ENCODE measurements around the gene ZFAND3.

The ZFAND3 gene

GRCh38 chr6:37781788-37782187 is 37.7 kb upstream of the ZFAND3 start:
- no peaks in the 10 kb centered on the region for H3K9me2 ChIP-seq (replicated peaks; ENCODE audit: insufficient read depth, low read length)
- H3K27ac ChIP-seq (ENCODE audit: low read length) = no peak overlapping the region
- no peaks in the 10 kb centered on the region for H4K20me1 ChIP-seq (ENCODE audit: insufficient read depth, low read length)
- H3K79me2 ChIP-seq (ENCODE audit: low read length) = no peaks in the 10 kb centered on the region
- peaks cover 25% of the 10 kb centered on the region for H3K4me1 ChIP-seq (ENCODE audit: low read length)
- DNase-seq = no peak
- no peaks in the 10 kb centered on the region for H3K9me3 ChIP-seq (replicated peaks; ENCODE audit: insufficient read depth, low read length)
- H3K36me3 ChIP-seq (replicated peaks; ENCODE audit: insufficient read depth, low read length) = no peaks in the 10 kb centered on the region
- H3F3A ChIP-seq (ENCODE audit: insufficient read depth, low read length) = peaks cover 13% of the 10 kb centered on the region
- H3K4me3 ChIP-seq (ENCODE audit: low read length) = no peak overlapping the region
- no peak for TF ChIP-seq EZH2phosphoT487 (IDR thresholded peaks at IDR 0.05; ENCODE audit: low read length)
- TF ChIP-seq CTCF (IDR thresholded peaks at IDR 0.05; ENCODE audit: low read length) = no peak
- H3K9ac ChIP-seq (ENCODE audit: low read length) = no peak overlapping the region
- H3K4me2 ChIP-seq (ENCODE audit: low read depth, low read length) = no peak overlapping the region
- H3K27me3 ChIP-seq (replicated peaks; ENCODE audit: insufficient read depth, low read length) = no peaks in the 10 kb centered on the region
- H2AFZ ChIP-seq (ENCODE audit: low read length) = no peak overlapping the region

GRCh38 chr6:37783025-37783855 is 36.3 kb upstream of the ZFAND3 start:
- Histone ChIP-seq H3K36me3 (replicated peaks; ENCODE audit: insufficient read depth, low read length) (no peaks in the 10 kb centered on the region), H3K9me3 (replicated peaks; ENCODE audit: insufficient read depth, low read length) (no peaks in the 10 kb centered on the region), H3K9me2 (replicated peaks; ENCODE audit: insufficient read depth, low read length) (no peaks in the 10 kb centered on the region), H3K27me3 (replicated peaks; ENCODE audit: insufficient read depth, low read length) (no peaks in the 10 kb centered on the region), H3K27ac (ENCODE audit: low read length) (no peak overlapping the region), H2AFZ (ENCODE audit: low read length) (no peak overlapping the region), H3K4me2 (ENCODE audit: low read depth, low read length) (no peak overlapping the region), H3K9ac (ENCODE audit: low read length) (no peak overlapping the region), H4K20me1 (ENCODE audit: insufficient read depth, low read length) (no peaks in the 10 kb centered on the region), H3K79me2 (ENCODE audit: low read length) (no peaks in the 10 kb centered on the region), H3F3A (ENCODE audit: insufficient read depth, low read length) (no peaks in the 10 kb centered on the region), H3K4me1 (ENCODE audit: low read length) (peaks cover 10% of the 10 kb centered on the region), H3K4me3 (ENCODE audit: low read length) (no peak overlapping the region)
- TF ChIP-seq EZH2 (optimal IDR thresholded peaks at IDR 0.05; ENCODE audit: low read depth, low read length) (no peak), CTCF (IDR thresholded peaks at IDR 0.05; ENCODE audit: low read length) (no peak), EZH2phosphoT487 (IDR thresholded peaks at IDR 0.05; ENCODE audit: low read length) (no peak)
- DNase-seq = no peak

- no peak for DNase-seq
- no peaks in the 10 kb centered on the region for H3K27me3 ChIP-seq (replicated peaks; ENCODE audit: insufficient read depth, low read length)
- no peak overlapping the region for H3K9ac ChIP-seq (ENCODE audit: low read length)
- H3K9me3 ChIP-seq (replicated peaks; ENCODE audit: insufficient read depth, low read length) = no peaks in the 10 kb centered on the region
- no peaks in the 10 kb centered on the region for H4K20me1 ChIP-seq (ENCODE audit: insufficient read depth, low read length)
- H3K9me2 ChIP-seq (replicated peaks; ENCODE audit: insufficient read depth, low read length) = no peaks in the 10 kb centered on the region
- no peak overlapping the region for H3K4me3 ChIP-seq (ENCODE audit: low read length)
- H3K4me2 ChIP-seq (ENCODE audit: low read depth, low read length) = no peak overlapping the region
- no peak for TF ChIP-seq EZH2 (optimal IDR thresholded peaks at IDR 0.05; ENCODE audit: low read depth, low read length)
- TF ChIP-seq CTCF (IDR thresholded peaks at IDR 0.05; ENCODE audit: low read length) = no peak
- no peak for TF ChIP-seq EZH2phosphoT487 (IDR thresholded peaks at IDR 0.05; ENCODE audit: low read length)
- no peak overlapping the region for H2AFZ ChIP-seq (ENCODE audit: low read length)
- H3F3A ChIP-seq (ENCODE audit: insufficient read depth, low read length) = no peaks in the 10 kb centered on the region
- H3K4me1 ChIP-seq (ENCODE audit: low read length) = peaks cover 6% of the 10 kb centered on the region
- H3K36me3 ChIP-seq (replicated peaks; ENCODE audit: insufficient read depth, low read length) = no peaks in the 10 kb centered on the region
- no peaks in the 10 kb centered on the region for H3K79me2 ChIP-seq (ENCODE audit: low read length)
- no peak overlapping the region for H3K27ac ChIP-seq (ENCODE audit: low read length)
These were observed 35.5 kb upstream of the ZFAND3 start for GRCh38 chr6:37783856-37784584.
